GM12875 (cell line): ENCODE results near the gene GARIN3.
"Not testable (repeated sequence)": the region's sequence is repeated elsewhere in the genome, so short reads cannot be mapped to it uniquely, and the experiment has no call there.

ENCODE experiments used
- H3K4me3 ChIP-seq: one replicate; pipeline ENCODE4 v1.5.1; 2011; ENCODE audit warnings: low read depth, low read length, control low read depth
- CTCF ChIP-seq: IDR thresholded peaks from 2 replicates; pipeline ENCODE4 v1.5.1; 2011; ENCODE audit warnings: low read depth, mild to moderate bottlenecking, control low read depth, inconsistent platforms, low read length, moderate library complexity, borderline replicate concordance; ENCODE audit not compliant: insufficient read depth

The GARIN3 gene

GRCh38 chr5:157166214-157167213, at the start of gene GARIN3:
GARIN3 (minus strand) TSS chr5:157166264; CDS start chr5:157166168, 96 bp downstream.
- H3K4me3 ChIP-seq: no peak within 1 kb of the TSS
- TF ChIP-seq CTCF: no peak

- no peak overlapping the region for H3K4me3 ChIP-seq
- TF ChIP-seq CTCF: no peak
Observed at GRCh38 chr5:157215514-157216167, 49.6 kb upstream of the GARIN3 start.

GRCh38 chr5:157214861-157215513, 48.9 kb upstream of the GARIN3 start:
- H3K4me3 ChIP-seq: peak overlapping the region; percentile 35

GRCh38 chr5:157214415-157214814, 48.4 kb upstream of the GARIN3 start:
- no peak overlapping the region for H3K4me3 ChIP-seq
- TF ChIP-seq CTCF: no peak

More at GRCh38 chr5:157214861-157215513, 48.9 kb upstream of the GARIN3 start:
- TF ChIP-seq CTCF: no peak

- no peak overlapping the region for H3K4me3 ChIP-seq
- no peak for TF ChIP-seq CTCF
Observed at GRCh38 chr5:157213527-157214243, 47.6 kb upstream of the GARIN3 start.

- no peak overlapping the region for H3K4me3 ChIP-seq
- no peak for TF ChIP-seq CTCF
Observed at GRCh38 chr5:157212307-157212706, 46.2 kb upstream of the GARIN3 start.

- not testable (repeated sequence) for H3K4me3 ChIP-seq
Observed at GRCh38 chr5:157210652-157211051, 44.6 kb upstream of the GARIN3 start.
